Measurements from ENCODE around the gene JTB.
"Not testable (repeated sequence)": the region's sequence is repeated elsewhere in the genome, so short reads cannot be mapped to it uniquely, and the experiment has no call there.

The JTB gene

GRCh38 chr1:153977250-153978240 is at the start of gene JTB:
TSS of gene JTB (minus strand) at chr1:153977674. CDS start at chr1:153977252, 422 bp downstream.
- peak; percentile 84 to 85 for DNase-seq

- DNase-seq, result no peak
Observed at GRCh38 chr1:154019940-154020339, 42.5 kb upstream of the JTB start.

- no peak for DNase-seq
Observed at GRCh38 chr1:154019269-154019668, 41.8 kb upstream of the JTB start.

GRCh38 chr1:154014154-154014907 is 36.9 kb upstream of the JTB start:
- DNase-seq, result no peak

- DNase-seq, result not testable (repeated sequence)
Observed at GRCh38 chr1:154012543-154012942, 35.1 kb upstream of the JTB start.

GRCh38 chr1:154012129-154012528 is 34.7 kb upstream of the JTB start:
- no peak for DNase-seq

- DNase-seq, result no peak
Observed at GRCh38 chr1:154006136-154006535, 28.7 kb upstream of the JTB start.

GRCh38 chr1:154000420-154000819 is 22.9 kb upstream of the JTB start:
- DNase-seq, result no peak

GRCh38 chr1:153996882-153997281 is 19.4 kb upstream of the JTB start:
- DNase-seq, result not testable (repeated sequence)

- DNase-seq, result no peak
Observed at GRCh38 chr1:153995640-153996039, 18.2 kb upstream of the JTB start.

- DNase-seq, result no peak
Observed at GRCh38 chr1:153995202-153995601, 17.7 kb upstream of the JTB start.

- DNase-seq, result peak in 1 of 2 donors; percentile 24
Observed at GRCh38 chr1:153991806-153992205, 14.3 kb upstream of the JTB start.

GRCh38 chr1:153991151-153991630 is 13.7 kb upstream of the JTB start:
- no peak for DNase-seq

GRCh38 chr1:153990468-153991150 is 13.1 kb upstream of the JTB start, which contains the start of gene RPS27:
TSS of gene RPS27 (plus strand) at chr1:153990762. CDS start at chr1:153990797, 35 bp downstream.
- DNase-seq, result peak; percentile 97

GRCh38 chr1:153987621-153988020 is 10.1 kb upstream of the JTB start:
- DNase-seq, result no peak

GRCh38 chr1:153985941-153986761 is 8.7 kb upstream of the JTB start, which contains the start of gene RAB13:
TSS of gene RAB13 (minus strand) at chr1:153986339. CDS start at chr1:153986236, 103 bp downstream.
- no peak for DNase-seq

- peak in 1 of 2 donors; percentile 53 for DNase-seq
Observed at GRCh38 chr1:153985341-153985912, 8.0 kb upstream of the JTB start.

- DNase-seq, result no peak
Observed at GRCh38 chr1:153984123-153984894, 6.8 kb upstream of the JTB start.

GRCh38 chr1:153981735-153982134 is 4.3 kb upstream of the JTB start:
- DNase-seq, result not testable (repeated sequence)

GRCh38 chr1:153979091-153979490 is 1.6 kb upstream of the JTB start:
- not testable (repeated sequence) for DNase-seq
